Spinal cord (tissue), 10 donors: Measurements from ENCODE around the gene IL1RN. TPM values are rescaled to one million over a fixed set of nuclear protein-coding genes. Genes with fewer than 3 reads are reported as not detected.
"Not testable (repeated sequence)": the region's sequence is repeated elsewhere in the genome, so short reads cannot be mapped to it uniquely, and the experiment has no call there.

Experiments used
- DNase-seq, 6 donors: peaks; one replicate each; pipeline versions ENCODE4 v3.0.0 to v3.0.0-alpha.2; 2013 to 2015; ENCODE audit warnings: low spot score in 6 of 6, low read depth in 4 of 6
- H3K27ac ChIP-seq: one replicate; pipeline ENCODE4 v1.5.1; 2013; ENCODE audit warnings: low read depth, low read length, control low read depth
- H3K27me3 ChIP-seq: one replicate; pipeline ENCODE4 v1.6.1; 2013; ENCODE audit warnings: low read length; ENCODE audit not compliant: control insufficient read depth, insufficient read depth
- H3K36me3 ChIP-seq: one replicate; pipeline ENCODE4 v1.6.1; 2013; ENCODE audit warnings: low read length; ENCODE audit not compliant: control insufficient read depth, insufficient read depth
- H3K4me1 ChIP-seq: one replicate; pipeline ENCODE4 v1.6.1; 2013; ENCODE audit warnings: low read length; ENCODE audit not compliant: control insufficient read depth, insufficient read depth
- H3K4me3 ChIP-seq: one replicate; pipeline ENCODE4 v1.5.1; 2013; ENCODE audit warnings: low read depth, low read length, control low read depth
- H3K9me3 ChIP-seq: one replicate; pipeline ENCODE4 v1.6.1; 2013; ENCODE audit warnings: low read length; ENCODE audit not compliant: control insufficient read depth, insufficient read depth
- WGBS: methylation state at CpG from one replicate; pipeline ENCODE4 v1.1.5; 2013; ENCODE audit warnings: missing lambda C conversion rate; ENCODE audit not compliant: insufficient coverage; 5-methylcytosine and 5-hydroxymethylcytosine counted together
- polyA plus RNA-seq, 2 donors: library from polyadenylated mRNA; unstranded; fragments of 120-200 nt; gene quantifications; one replicate each; pipeline ENCODE4 v1.2.1, GENCODE V29; 2013; ENCODE audit not compliant: insufficient read length in 2 of 2
- total RNA-seq, 2 donors: library from RNA; depleted of rRNA in 1 of 2; stranded (reverse); fragments of 120-200 nt in 1 of 2; fragments of >200 nt in 1 of 2; gene quantifications; one replicate each; pipeline versions ENCODE4 v1.2.3 to v1.2.4, GENCODE V29; 2013 to 2014
- donor health status: healthy.

The IL1RN gene
- total and polyA plus RNA-seq, 4 donors: 0.24 to 1.8 (median 0.37) TPM

DNA sequence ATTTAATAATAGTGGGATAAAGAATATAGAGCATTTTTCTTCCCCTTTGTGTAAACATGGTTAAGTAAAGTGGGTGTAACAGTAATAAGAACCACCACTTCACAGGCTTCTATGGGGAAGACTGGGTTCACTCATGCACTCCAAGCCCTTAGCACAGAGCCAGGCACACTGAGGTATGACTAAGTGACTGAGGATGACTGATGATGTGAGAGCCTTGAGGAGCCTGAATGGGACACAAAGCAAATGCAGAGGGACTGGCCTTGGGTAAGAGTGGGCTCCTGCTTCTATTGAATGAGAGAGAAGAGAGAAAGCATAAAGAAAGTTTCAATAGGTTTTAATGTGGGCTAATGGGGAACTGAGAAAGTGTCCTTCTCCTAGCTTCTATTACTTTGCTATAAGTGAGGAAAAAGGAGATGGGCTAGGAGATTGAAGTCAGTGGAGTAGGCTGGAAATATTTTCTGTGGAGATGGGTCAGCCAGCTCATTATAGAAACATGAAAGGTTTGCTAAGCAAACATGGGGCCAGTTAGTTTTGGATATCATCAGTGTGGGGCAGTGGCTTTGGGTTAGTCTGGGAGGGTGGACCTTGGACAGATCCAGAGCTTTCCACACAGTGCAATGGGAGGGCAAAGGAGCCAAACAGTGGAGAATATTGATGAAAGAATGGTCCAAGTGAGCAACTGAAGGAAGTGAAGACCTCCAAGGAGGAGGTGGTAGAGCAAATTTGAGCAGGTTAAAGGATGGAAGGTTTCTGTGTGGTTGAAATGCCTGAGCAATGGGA is 39.0 kb upstream of the IL1RN start:
- Histone ChIP-seq H3K9me3 (no peaks in the 10 kb centered on the region), H3K4me3 (no peak overlapping the region), H3K27ac (no peak overlapping the region), H3K27me3 (no peaks in the 10 kb centered on the region), H3K36me3 (no peaks in the 10 kb centered on the region), H3K4me1 (no peaks in the 10 kb centered on the region)
- DNase-seq: no peak

DNA sequence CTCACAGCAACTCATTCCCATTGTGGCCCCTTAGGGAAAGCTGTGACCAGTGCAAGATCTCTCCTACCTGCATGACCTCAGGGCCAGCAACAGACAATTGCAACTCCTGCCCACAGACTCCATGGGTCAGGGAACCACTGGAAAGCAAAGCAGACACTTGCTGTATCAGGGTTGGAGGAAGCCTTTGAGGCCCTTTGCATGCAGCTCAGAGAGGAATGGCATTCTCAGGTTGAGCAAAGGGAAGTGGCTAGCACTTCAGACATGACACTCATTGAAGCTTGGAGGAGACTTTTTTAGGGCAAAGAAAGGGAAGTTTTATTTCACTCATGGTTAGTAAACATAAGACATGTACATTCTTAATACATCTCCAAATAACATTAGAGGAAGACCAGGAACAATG is 37.5 kb upstream of the IL1RN start:
- no peaks in the 10 kb centered on the region for H3K27me3 ChIP-seq

DNA sequence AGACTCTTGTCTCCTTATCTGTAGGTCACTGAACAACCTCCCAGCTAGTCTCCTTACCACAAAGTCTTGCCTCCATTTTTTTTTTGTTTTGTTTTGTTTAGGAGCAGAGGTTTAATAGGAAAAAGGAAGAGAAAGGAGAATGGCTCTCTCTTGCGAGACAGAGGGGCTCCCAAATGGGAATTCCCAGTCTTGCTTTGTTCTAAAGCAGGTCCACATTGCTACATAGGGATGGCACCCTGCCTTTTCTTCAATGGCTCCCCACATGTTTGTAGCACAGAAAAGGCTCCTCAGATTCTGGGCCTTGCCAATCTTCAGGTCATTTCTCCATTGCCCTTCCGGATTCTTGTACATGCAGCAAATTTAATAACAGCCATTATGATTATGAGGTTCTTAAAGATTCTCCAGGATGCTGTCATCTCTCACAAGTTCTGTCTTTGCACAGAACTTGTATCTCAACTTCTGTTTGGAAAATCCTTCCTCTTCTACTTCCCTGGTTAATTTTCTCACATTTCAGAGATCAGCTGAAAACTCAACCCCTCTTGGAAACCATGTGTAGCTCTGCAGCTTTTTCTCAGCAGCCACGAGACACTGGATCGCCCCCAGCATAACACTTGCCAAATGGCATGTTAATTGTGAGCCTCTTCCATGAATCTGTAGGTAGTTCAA is 36.0 kb upstream of the IL1RN start:
- no peak overlapping the region for H3K27ac ChIP-seq
- H3K27me3 ChIP-seq: no peaks in the 10 kb centered on the region
- no peak for DNase-seq
- H3K4me1 ChIP-seq: no peaks in the 10 kb centered on the region
- no peaks in the 10 kb centered on the region for H3K36me3 ChIP-seq
- H3K4me3 ChIP-seq: no peak overlapping the region
- 90% methylated on average over 2 of the region's 4 CpGs for WGBS
- no peaks in the 10 kb centered on the region for H3K9me3 ChIP-seq

More for the DNA sequence above, 37.5 kb upstream of the IL1RN start:
- Histone ChIP-seq H3K27ac (no peak overlapping the region), H3K4me1 (no peaks in the 10 kb centered on the region), H3K4me3 (no peak overlapping the region), H3K36me3 (no peaks in the 10 kb centered on the region), H3K9me3 (no peaks in the 10 kb centered on the region)
- DNase-seq: no peak

DNA sequence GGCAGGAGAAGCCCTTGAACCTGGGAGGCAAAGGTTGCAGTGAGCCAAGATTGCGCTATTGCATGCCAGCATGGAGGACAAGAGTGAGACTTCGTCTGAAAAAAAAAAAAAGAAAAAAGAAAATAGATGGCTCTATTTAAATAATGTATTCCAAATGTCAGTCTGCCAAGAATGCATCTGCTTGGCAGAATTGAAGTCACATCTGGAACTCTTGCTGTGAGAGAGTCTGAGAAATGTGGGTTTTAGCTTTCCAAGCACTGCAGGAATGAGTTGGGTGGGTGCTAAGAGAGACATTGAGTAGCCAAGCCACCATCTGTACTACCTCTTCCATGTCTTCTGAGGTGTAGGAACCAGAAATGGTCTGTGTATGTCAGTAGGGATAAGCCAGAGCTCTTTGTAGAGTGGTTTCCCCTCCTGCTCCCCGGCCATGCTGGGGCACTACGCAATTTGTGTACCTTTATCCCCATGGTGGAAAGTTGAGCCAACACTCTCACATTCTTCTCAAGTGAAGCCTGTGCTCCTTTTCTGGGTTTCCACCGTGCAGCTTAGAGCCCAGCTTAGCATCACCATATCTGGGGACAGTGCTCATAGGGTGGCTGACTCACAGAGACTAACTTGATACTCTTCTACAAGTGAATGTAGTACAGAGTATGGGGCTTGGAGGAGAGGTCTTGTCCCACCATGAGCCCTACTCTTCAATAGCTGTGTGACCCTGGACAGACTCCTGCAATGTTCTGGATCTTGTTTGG is 34.4 kb upstream of the IL1RN start:
- Histone ChIP-seq H3K9me3 (no peaks in the 10 kb centered on the region), H3K4me1 (no peaks in the 10 kb centered on the region), H3K36me3 (no peaks in the 10 kb centered on the region), H3K27me3 (no peaks in the 10 kb centered on the region), H3K27ac (no peak overlapping the region), H3K4me3 (no peak overlapping the region)
- DNase-seq: peak in 1 of 6 donors; percentile 28
- WGBS: 94% methylated on average over 2 of the region's 5 CpGs

DNA sequence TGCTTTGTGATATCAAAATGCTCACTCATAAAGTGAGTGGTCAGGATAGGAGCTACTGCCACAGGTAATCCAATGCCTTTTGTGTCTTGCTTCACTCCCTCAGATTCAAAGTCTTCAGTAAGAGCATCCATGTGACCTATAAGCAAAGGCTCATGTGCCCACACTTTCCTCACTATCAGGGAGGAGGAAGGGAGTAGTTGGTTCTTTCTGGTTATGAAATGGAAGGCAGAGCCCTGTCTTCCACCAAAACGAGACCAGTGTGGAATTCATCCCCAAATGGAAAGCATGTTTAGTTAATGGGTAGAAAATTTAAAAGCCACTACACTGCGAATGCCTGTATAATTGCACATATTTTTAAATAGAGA is 33.8 kb upstream of the IL1RN start:
- H3K27ac ChIP-seq: no peak overlapping the region
- WGBS: no CpG with 5 or more reads among the region's 2 CpGs
- H3K36me3 ChIP-seq: no peaks in the 10 kb centered on the region
- H3K4me1 ChIP-seq: no peaks in the 10 kb centered on the region
- no peaks in the 10 kb centered on the region for H3K9me3 ChIP-seq
- no peak overlapping the region for H3K4me3 ChIP-seq
- DNase-seq: no peak
- no peaks in the 10 kb centered on the region for H3K27me3 ChIP-seq

DNA sequence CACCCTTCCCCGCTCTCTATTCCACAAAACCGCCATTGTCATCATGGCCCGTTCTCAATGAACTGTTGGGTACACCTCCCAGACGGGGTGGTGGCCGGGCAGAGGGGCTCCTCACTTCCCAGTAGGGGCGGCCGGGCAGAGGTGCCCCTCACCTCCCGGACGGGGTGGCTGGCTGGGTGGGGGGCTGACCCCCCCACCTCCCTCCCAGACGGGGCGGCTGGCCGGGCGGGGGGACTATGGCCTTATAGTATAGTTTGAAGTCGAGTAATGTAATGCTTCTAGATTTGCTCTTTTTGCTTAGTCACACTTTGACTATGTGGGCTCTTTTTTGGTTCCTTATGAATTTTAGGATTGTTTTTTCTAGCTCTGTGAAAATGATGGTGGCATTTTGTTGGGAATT is 31.1 kb upstream of the IL1RN start:
- not testable (repeated sequence) for H3K9me3 ChIP-seq, H3K4me3 ChIP-seq, DNase-seq, H3K4me1 ChIP-seq, H3K27ac ChIP-seq, H3K27me3 ChIP-seq, H3K36me3 ChIP-seq
- WGBS: no CpG with 5 or more reads among the region's 14 CpGs

DNA sequence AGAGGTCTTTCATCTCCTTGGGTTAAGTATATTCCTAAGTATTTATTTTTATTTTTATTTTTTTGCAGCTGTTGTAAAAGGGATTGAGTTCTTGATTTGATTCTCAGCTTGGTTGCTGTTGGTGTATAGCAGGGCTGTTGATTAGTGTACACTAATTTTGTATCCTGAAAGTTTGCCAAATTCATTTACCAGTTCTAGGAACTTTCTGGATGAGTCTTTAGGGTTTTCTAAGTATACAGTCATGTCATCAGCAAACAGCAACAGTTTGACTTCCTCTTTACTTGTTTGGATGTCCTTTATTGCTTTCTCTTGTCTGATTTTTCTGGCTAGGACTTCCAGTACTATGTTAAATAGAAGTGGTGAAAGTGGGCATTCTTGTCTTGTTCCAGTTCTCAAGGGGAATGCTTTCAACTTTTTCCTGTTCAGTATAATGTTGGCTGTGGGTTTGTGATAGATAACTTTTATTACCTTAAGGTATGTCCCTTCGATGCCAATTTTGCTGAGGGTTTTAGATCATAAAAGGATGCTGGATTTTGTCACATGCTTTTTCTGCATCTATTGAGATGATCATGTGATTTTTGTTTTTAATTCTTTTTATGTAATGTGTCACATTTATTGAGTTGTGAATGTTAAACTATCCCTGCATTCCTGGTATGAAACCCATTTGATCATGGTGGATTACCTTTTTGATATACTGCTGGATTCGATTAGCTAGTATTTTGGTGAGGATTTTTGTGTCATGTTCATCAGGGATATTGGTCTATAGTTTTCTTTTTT is 30.4 kb upstream of the IL1RN start:
- H3K4me1 ChIP-seq, H3K9me3 ChIP-seq, DNase-seq, H3K27me3 ChIP-seq, H3K27ac ChIP-seq, H3K36me3 ChIP-seq, H3K4me3 ChIP-seq: not testable (repeated sequence)
- WGBS: 40% methylated on average over 1 of the region's 2 CpGs

DNA sequence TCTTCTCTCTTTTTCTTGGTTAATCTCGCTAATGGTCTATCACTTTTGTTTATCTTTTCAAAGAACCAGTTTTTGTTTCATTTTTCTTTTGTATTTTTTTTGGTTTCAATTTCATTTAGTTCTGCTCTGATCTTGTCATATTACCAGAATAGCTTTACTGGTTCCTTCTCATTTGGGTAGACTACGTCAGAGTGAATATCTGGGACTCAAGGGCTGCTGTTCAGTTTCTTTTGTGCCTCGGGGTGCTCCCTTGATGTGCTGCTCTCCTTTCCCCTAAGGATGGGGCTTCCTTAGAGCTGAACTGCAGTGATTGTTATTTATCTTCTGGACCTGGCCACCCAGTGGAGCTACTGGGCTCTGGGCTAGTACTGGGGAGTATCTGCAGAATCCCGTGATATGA is 29.4 kb upstream of the IL1RN start:
- WGBS: 82% methylated on average over 3 of the region's 4 CpGs

DNA sequence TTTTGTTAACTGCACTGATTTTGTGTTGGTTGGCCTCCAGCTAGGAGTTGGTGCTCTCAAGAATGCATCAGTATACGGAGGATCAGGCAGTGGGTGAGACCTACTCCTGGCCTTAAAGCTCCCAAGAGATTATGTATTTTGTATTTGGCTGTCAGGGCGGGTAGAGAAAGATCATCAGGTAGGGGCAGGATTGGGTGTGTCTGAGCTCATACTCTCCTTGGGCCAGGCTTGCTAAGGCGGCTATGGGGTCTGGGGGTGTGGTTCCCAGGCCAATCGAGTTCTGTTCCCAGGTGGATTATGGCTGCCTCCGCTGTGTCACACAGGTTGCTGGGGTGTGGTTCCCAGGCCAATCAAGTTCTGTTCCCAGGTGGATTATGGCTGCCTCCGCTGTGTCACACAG is 28.9 kb upstream of the IL1RN start:
- no peak for DNase-seq
- 95% methylated on average over 6 of the region's 6 CpGs for WGBS
- no peaks in the 10 kb centered on the region for H3K4me1 ChIP-seq

More for the DNA sequence above, 29.4 kb upstream of the IL1RN start:
- DNase-seq: no peak
- Histone ChIP-seq H3K27ac (no peak overlapping the region), H3K4me1 (no peaks in the 10 kb centered on the region), H3K27me3 (no peaks in the 10 kb centered on the region), H3K9me3 (no peaks in the 10 kb centered on the region), H3K36me3 (no peaks in the 10 kb centered on the region), H3K4me3 (no peak overlapping the region)

More for the DNA sequence above, 28.9 kb upstream of the IL1RN start:
- H3K36me3 ChIP-seq: no peaks in the 10 kb centered on the region
- H3K9me3 ChIP-seq: no peaks in the 10 kb centered on the region
- no peak overlapping the region for H3K4me3 ChIP-seq
- no peak overlapping the region for H3K27ac ChIP-seq
- H3K27me3 ChIP-seq: no peaks in the 10 kb centered on the region
